K562 (cell line): ENCODE results near the gene ADRM1. TPM values are rescaled to one million over a fixed set of nuclear protein-coding genes. Genes with fewer than 3 reads are reported as not detected.

Source experiments
- ATAC-seq: fragments of 200-7000 bp; cut with Tn5 transposase; 3 replicates; pipeline ENCODE4 v1.9.1; 2020; ENCODE audit warnings: moderate library complexity
- BruUV-seq: library from RNA; stranded (reverse); fragments of 400-500 nt; replicated peaks from 2 replicates; lab custom pipeline; 2021; lab: Mats Ljungman, UMichigan
- CTCF ChIA-PET: fragments of 300-600 bp; formaldehyde crosslinking; extraction: SDS; loops from one replicate; lab custom pipeline; 2021; ENCODE audit warnings: low intra/inter-chr PET ratio; lab: Yijun Ruan, JAX
- POLR2A ChIA-PET: fragments of 300-600, 350-650 bp; sonication (Branson Sonifier 250); formaldehyde crosslinking; extraction: SDS; loops from one replicate; lab custom pipeline; 2021; ENCODE audit warnings: antibody characterized with exemption, inconsistent platforms; lab: Yijun Ruan, JAX
- DNase-seq, 4 experiments: peaks; one replicate each; pipeline versions ENCODE4 v3.0.0 to v3.0.0-alpha.2; 2011 to 2018; ENCODE audit warnings: low spot score in 3 of 4, mixed read lengths in 3 of 4; ENCODE audit errors: extremely low read depth in 1 of 4
- FAIRE-seq: peaks from 2 replicates; lab custom pipeline; 2011; peaks lifted over from hg19 to GRCh38; lab: Jason Lieb, UNC
- H2AFZ ChIP-seq: 2 replicates; pipeline ENCODE4 v1.6.0; 2011; ENCODE audit warnings: low read depth, low read length, control low read depth, inconsistent platforms
- H3K27ac ChIP-seq: fragments of 200-600 bp; 3 replicates; pipeline ENCODE4 v1.8.0; 2011; ENCODE audit warnings: low read depth, mild to moderate bottlenecking, control low read depth, inconsistent platforms, low read length, moderate library complexity, mixed read lengths; ENCODE audit errors: extremely low read depth
- H3K27me3 ChIP-seq, 2 experiments: fragments of 300-600 bp in 1 of 2; 2 replicates in 1 of 2; 3 replicates in 1 of 2; pipeline versions ENCODE4 v1.6.0 to v1.8.0; 2011; ENCODE audit warnings: inconsistent platforms in 2 of 2, low read length in 2 of 2, mild to moderate bottlenecking in 1 of 2, mixed read lengths in 1 of 2, moderate library complexity in 1 of 2; ENCODE audit not compliant: control insufficient read depth in 2 of 2, insufficient read depth in 2 of 2
- H3K36me3 ChIP-seq: fragments of 300-600 bp; 3 replicates; pipeline ENCODE4 v1.8.0; 2011; ENCODE audit warnings: mild to moderate bottlenecking, low read length, inconsistent platforms; ENCODE audit not compliant: control insufficient read depth, insufficient read depth
- H3K4me1 ChIP-seq, 2 experiments: fragments of 200-600 bp in 1 of 2; replicated peaks in 1 of 2; 2 replicates in 1 of 2; 3 replicates in 1 of 2; pipeline versions ENCODE4 v1.5.1 to v1.8.0; 2011; ENCODE audit warnings: inconsistent platforms in 2 of 2, low read length in 2 of 2, mild to moderate bottlenecking in 1 of 2, mixed read lengths in 1 of 2, moderate library complexity in 1 of 2; ENCODE audit not compliant: control insufficient read depth in 2 of 2, insufficient read depth in 2 of 2
- H3K4me2 ChIP-seq: 2 replicates; pipeline ENCODE4 v1.6.1; 2011; ENCODE audit warnings: low read length, control low read depth, inconsistent platforms, mixed read lengths; ENCODE audit not compliant: insufficient read depth
- H3K4me3 ChIP-seq: fragments of 200-600 bp; sonication (generic), shearing (Covaris generic); 2 replicates; pipeline ENCODE4 v1.5.1; 2016; ENCODE audit warnings: control low read depth, inconsistent platforms
- H3K79me2 ChIP-seq: fragments of 200-600 bp; 3 replicates; pipeline ENCODE4 v1.8.0; 2011; ENCODE audit warnings: low read length, inconsistent platforms; ENCODE audit not compliant: control insufficient read depth, insufficient read depth
- H3K9ac ChIP-seq, 2 experiments: 2 replicates each; pipeline versions ENCODE4 v1.6.0 to v1.6.1; 2011; ENCODE audit warnings: low read depth in 2 of 2, low read length in 2 of 2, control low read depth in 1 of 2, inconsistent platforms in 1 of 2, mild to moderate bottlenecking in 1 of 2, mixed read lengths in 1 of 2; ENCODE audit not compliant: insufficient read depth in 1 of 2
- H3K9me1 ChIP-seq: one replicate; pipeline ENCODE4 v1.6.0; 2011; ENCODE audit warnings: inconsistent platforms, mild to moderate bottlenecking, low read length, moderate library complexity; ENCODE audit not compliant: control insufficient read depth, insufficient read depth
- H3K9me3 ChIP-seq: replicated peaks from 2 replicates; pipeline ENCODE4 v1.5.1; 2011; ENCODE audit warnings: low read depth, low read length, inconsistent platforms; ENCODE audit not compliant: control insufficient read depth, insufficient read depth
- H4K20me1 ChIP-seq: replicated peaks from 2 replicates; pipeline ENCODE4 v1.6.1; 2011; ENCODE audit warnings: low read length, inconsistent platforms, mixed read lengths; ENCODE audit not compliant: control insufficient read depth, insufficient read depth
- ASH1L ChIP-seq: fragments of 450-650 bp; IDR thresholded peaks from 2 replicates; pipeline ENCODE4 v1.6.1; 2018; ENCODE audit warnings: borderline replicate concordance, mild to moderate bottlenecking, low read depth; ENCODE audit not compliant: partially characterized antibody
- HDGF ChIP-seq: fragments of 450-650 bp; IDR thresholded peaks from 2 replicates; pipeline ENCODE4 v1.6.1; 2016
- HMG20A ChIP-seq: fragments of 450-650 bp; formaldehyde crosslinking; conservative IDR thresholded peaks from 2 replicates; pipeline ENCODE4 v1.4.0; 2020; ENCODE audit warnings: mild to moderate bottlenecking, mixed read lengths
- HNRNPLL ChIP-seq: fragments of 200-400 bp; formaldehyde crosslinking; IDR thresholded peaks from 2 replicates; pipeline ENCODE4 v1.6.1; 2017; ENCODE audit warnings: low read length, low read depth, mild to moderate bottlenecking; ENCODE audit not compliant: poor library complexity, severe bottlenecking
- IRF1 ChIP-seq: sonication (generic); formaldehyde crosslinking; IDR thresholded peaks from 2 replicates; pipeline ENCODE4 v1.8.0; 2022; ENCODE audit warnings: missing genetic modification reagents, mild to moderate bottlenecking, borderline replicate concordance
- MAZ ChIP-seq, 2 experiments: fragments of 450-650 bp in 1 of 2; sonication (generic) in 1 of 2; formaldehyde crosslinking; IDR thresholded peaks in 1 of 2; conservative IDR thresholded peaks in 1 of 2; 2 replicates each; pipeline versions ENCODE4 v1.4.0 to v1.5.0; 2020; ENCODE audit warnings: mild to moderate bottlenecking in 1 of 2, missing genetic modification reagents in 1 of 2
- MIER1 ChIP-seq: fragments of 450-650 bp; IDR thresholded peaks from 2 replicates; pipeline ENCODE4 v1.6.1; 2016; ENCODE audit warnings: antibody characterized with exemption, mild to moderate bottlenecking, low read depth
- NRF1 ChIP-seq, 2 experiments: fragments of 450-650 bp; IDR thresholded peaks in 1 of 2; conservative IDR thresholded peaks in 1 of 2; 2 replicates each; pipeline ENCODE4 v1.6.1; 2014; ENCODE audit warnings: mild to moderate bottlenecking in 2 of 2
- PCBP2 ChIP-seq: fragments of 200-400 bp; formaldehyde crosslinking; IDR thresholded peaks from 2 replicates; pipeline ENCODE4 v1.6.1; 2018; ENCODE audit warnings: low read length, low read depth, mild to moderate bottlenecking, moderate library complexity; ENCODE audit not compliant: poor library complexity, severe bottlenecking
- POLR2G ChIP-seq: fragments of 200-400 bp; formaldehyde crosslinking; IDR thresholded peaks from 2 replicates; pipeline ENCODE4 v1.6.1; 2017; ENCODE audit warnings: low read depth, mild to moderate bottlenecking, antibody characterized with exemption, low read length, moderate library complexity
- PREB ChIP-seq: sonication (generic); formaldehyde crosslinking; IDR thresholded peaks from 2 replicates; pipeline ENCODE4 v1.8.1; 2023; ENCODE audit warnings: mild to moderate bottlenecking, missing genetic modification reagents
- SNRNP70 ChIP-seq: fragments of 200-400 bp; formaldehyde crosslinking; optimal IDR thresholded peaks from 2 replicates; pipeline ENCODE3; 2017; ENCODE audit warnings: low read depth, low read length
- SPI1 ChIP-seq: IDR thresholded peaks from 2 replicates; pipeline ENCODE4 v1.6.1; 2011; ENCODE audit warnings: low read depth, low read length, control low read depth, borderline replicate concordance
- STAT5A ChIP-seq: IDR thresholded peaks from 2 replicates; pipeline ENCODE4 v1.6.1; 2012; ENCODE audit warnings: low read length, inconsistent platforms, borderline replicate concordance
- ZC3H11A ChIP-seq: IDR thresholded peaks from 2 replicates; pipeline ENCODE4 v1.6.1; 2012; ENCODE audit warnings: low read depth, low read length, improper control_type of control experiment
- ZNF12 ChIP-seq: sonication (generic); formaldehyde crosslinking; IDR thresholded peaks from 2 replicates; pipeline ENCODE4 v1.4.0; 2020; ENCODE audit warnings: mild to moderate bottlenecking, missing genetic modification reagents
- WGBS: fragments of 100-300 bp; shearing (Covaris generic); methylation state at CpG from one replicate; pipeline ENCODE4 v1.1.6; 2016; ENCODE audit warnings: low coverage, mixed read lengths; ENCODE audit not compliant: insufficient coverage; ENCODE audit errors: missing lambda C conversion rate; 5-methylcytosine and 5-hydroxymethylcytosine counted together
- in situ Hi-C: fragments of 300-500 bp; cut with MboI; formaldehyde crosslinking; loops from 4 replicates; pipeline ENCODE4 v1.15.0; 2018; ENCODE audit warnings: inconsistent platforms, mixed read lengths
- intact Hi-C: fragments of 100-400 bp; cut with micrococcal nuclease; formaldehyde crosslinking; loops from 2 replicates; pipeline ENCODE4 v1.14.2; 2022
- polyA plus RNA-seq, 8 experiments: library from polyadenylated mRNA; depleted of rRNA in 4 of 8; stranded (reverse) in 5 of 8; unstranded in 3 of 8; fragments of >200 nt; fragmentation: Nextera tagmentation in 2 of 8; fragmentation: Illumina TruSeq in 1 of 8; extraction: Ambion mirVana in 2 of 8; extraction: Trizol in 1 of 8; gene quantifications; 2 replicates each; pipeline versions ENCODE4 v1.2.1 to v1.2.3, GENCODE V29; 2011 to 2014; ENCODE audit warnings: inconsistent platforms in 1 of 8, missing spikeins in 1 of 8
- total RNA-seq, 7 experiments: library from RNA; depleted of rRNA in 6 of 7; stranded (reverse); fragments of >200 nt in 6 of 7; fragmentation: Illumina TruSeq in 2 of 7; extraction: Trizol in 2 of 7; gene quantifications; 2 replicates each; pipeline versions ENCODE4 v1.2.1 to v1.2.3, GENCODE V29; 2011 to 2021; ENCODE audit warnings: low replicate concordance in 1 of 7

ADRM1 gene
- total and polyA plus RNA-seq, 9 of the 15 experiments (the other 6 are each of a cell fraction or from before 2014, with no cell fraction given): 5.0 to 223 (median 67.4) TPM

- no peak for TF ChIP-seq ZNF12 (CRISPR knock-in tag)
- no peaks in the 10 kb centered on the region for H3K9me1 ChIP-seq
- ChIA-PET CTCF (no interaction called here), POLR2A (no interaction called here)
- no peaks in the 10 kb centered on the region for H4K20me1 ChIP-seq
- ATAC-seq: no peak
- H3K27ac ChIP-seq: no peak overlapping the region
- H3K4me3 ChIP-seq: no peak overlapping the region
- WGBS: 97% methylated on average over 14 of the region's 16 CpGs
- H2AFZ ChIP-seq: no peak overlapping the region
- no TSS peak for BruUV-seq
- H3K79me2 ChIP-seq: no peaks in the 10 kb centered on the region
- DNase-seq: no peak
- H3K9ac ChIP-seq: no peak overlapping the region
- H3K4me2 ChIP-seq: no peak overlapping the region
- no peaks in the 10 kb centered on the region for H3K27me3 ChIP-seq
- H3K9me3 ChIP-seq: no peaks in the 10 kb centered on the region
- in situ Hi-C loops (no loop called here), intact Hi-C loops (no loop called here)
- no peak for FAIRE-seq
- peaks cover 96% of the 10 kb centered on the region for H3K36me3 ChIP-seq
- H3K4me1 ChIP-seq: peaks cover 0 to 40% of the 10 kb centered on the region in 2 experiments; a peak in 2 of 5 replicates
Measured at GRCh38 chr20:62312662-62312977, 9.8 kb downstream of the ADRM1 start.

- H3K27me3 ChIP-seq: no peaks in the 10 kb centered on the region
- 97% methylated on average over 19 of the region's 26 CpGs for whole genome bisulfite sequencing
- CTCF ChIA-PET: no interaction called here
- TF ChIP-seq ZC3H11A (no peak), NRF1 (conservative IDR thresholded peaks at IDR 0.05 in 1 of 2, IDR thresholded peaks at IDR 0.05 in 1 of 2) (no peak), SPI1 (no peak), PCBP2 (no peak), IRF1 (CRISPR knock-in tag) (no peak), PREB (CRISPR knock-in tag) (no peak), HMG20A (no peak), ASH1L (no peak), MIER1 (no peak), STAT5A (no peak), MAZ (CRISPR knock-in tag; conservative IDR thresholded peaks at IDR 0.05 in 1 of 2, IDR thresholded peaks at IDR 0.05 in 1 of 2) (no peak), SNRNP70 (no peak), HNRNPLL (no peak), HDGF (no peak), POLR2G (no peak)
Measured at GRCh38 chr20:62313021-62313420, 10.2 kb downstream of the ADRM1 start.

More at GRCh38 chr20:62313021-62313420, 10.2 kb downstream of the ADRM1 start:
- no peaks in the 10 kb centered on the region for H4K20me1 ChIP-seq
- peaks cover 0 to 40% of the 10 kb centered on the region in 2 experiments; a peak in 2 of 5 replicates for H3K4me1 ChIP-seq
- intact Hi-C loops: no loop called here
- ATAC-seq (no peak), FAIRE-seq (no peak), DNase-seq (no peak)
- H3K27ac ChIP-seq: no peak overlapping the region
- peaks cover 92% of the 10 kb centered on the region for H3K36me3 ChIP-seq
- in situ Hi-C loops: no loop called here
- no peak overlapping the region for H2AFZ ChIP-seq
- no TSS peak for BruUV-seq
- H3K9ac ChIP-seq: no peak overlapping the region
- H3K9me1 ChIP-seq: no peaks in the 10 kb centered on the region
- no peaks in the 10 kb centered on the region for H3K79me2 ChIP-seq
- no peak overlapping the region for H3K4me3 ChIP-seq
- H3K9me3 ChIP-seq: no peaks in the 10 kb centered on the region
- POLR2A ChIA-PET: no interaction called here
- H3K4me2 ChIP-seq: no peak overlapping the region
